OCI-LY3 (cell line): ENCODE data around the gene TYW1B.
"Not testable (repeated sequence)": the region's sequence is repeated elsewhere in the genome, so short reads cannot be mapped to it uniquely, and the experiment has no call there.

Experiments
- CTCF ChIP-seq: fragments of 200-600, 300-600 bp; sonication (generic); IDR thresholded peaks from 2 replicates; pipeline ENCODE4 v1.5.1; 2014; ENCODE audit warnings: antibody characterized with exemption, low read length, low read depth
- EZH2phosphoT487 ChIP-seq: fragments of 200-600 bp; shearing (Covaris generic); IDR thresholded peaks from 2 replicates; pipeline ENCODE4 v1.6.1; 2018; ENCODE audit warnings: antibody characterized with exemption, mixed run types, low read depth

DNA sequence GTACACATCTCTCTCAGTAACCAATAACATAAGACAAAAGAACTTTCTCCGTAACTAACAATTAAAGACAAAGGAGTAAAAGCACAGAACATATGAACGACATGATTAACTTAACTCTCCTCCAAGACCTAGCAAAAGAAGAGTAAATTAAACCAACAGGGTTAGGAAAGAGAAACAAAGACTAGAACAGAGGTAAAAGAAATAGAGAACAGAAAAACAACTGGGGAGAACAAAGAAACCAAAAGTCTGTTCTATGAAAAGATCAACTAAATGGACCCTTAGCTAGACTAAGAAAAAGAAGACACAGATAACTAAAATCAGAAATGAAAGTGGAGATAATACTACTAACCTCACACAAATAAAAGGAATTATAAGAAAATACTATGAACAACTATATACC lies 187.3 kb downstream of the TYW1B start:
- not testable (repeated sequence) for TF ChIP-seq CTCF, EZH2phosphoT487
